KMS-11 (cell line): ENCODE data around the gene IL17D.
"Not testable (repeated sequence)": the region's sequence is repeated elsewhere in the genome, so short reads cannot be mapped to it uniquely, and the experiment has no call there.

ENCODE experiments used
- H2AFZ ChIP-seq: fragments of 200-600 bp; sonication (generic); 2 replicates; pipeline ENCODE4 v1.6.1; 2016; ENCODE audit warnings: antibody characterized with exemption, mixed run types, low read depth
- H3K27ac ChIP-seq: fragments of 200-600 bp; sonication (generic); 2 replicates; pipeline ENCODE4 v1.6.1; 2016; ENCODE audit warnings: mild to moderate bottlenecking, mixed run types
- H3K27me3 ChIP-seq: fragments of 200-600 bp; sonication (generic); 2 replicates; pipeline ENCODE4 v1.6.1; 2017; ENCODE audit warnings: mild to moderate bottlenecking, low read depth, mixed run types, moderate library complexity; ENCODE audit not compliant: insufficient read depth
- H3K36me3 ChIP-seq: fragments of 200-600 bp; sonication (generic); 2 replicates; pipeline ENCODE4 v1.6.1; 2017; ENCODE audit warnings: mild to moderate bottlenecking, mixed run types; ENCODE audit not compliant: insufficient read depth
- H3K4me1 ChIP-seq: fragments of 200-600 bp; sonication (generic); 2 replicates; pipeline ENCODE4 v1.6.1; 2016; ENCODE audit warnings: mild to moderate bottlenecking, low read depth, mixed run types; ENCODE audit not compliant: poor library complexity, severe bottlenecking
- H3K4me2 ChIP-seq: fragments of 200-600 bp; sonication (generic); 2 replicates; pipeline ENCODE4 v1.7.0; 2016; ENCODE audit warnings: mild to moderate bottlenecking, mixed run types
- H3K4me3 ChIP-seq: fragments of 200-600 bp; sonication (generic); IDR thresholded peaks from 2 replicates; pipeline ENCODE4 v1.6.1; 2017; ENCODE audit warnings: low read depth, low read length, mixed read lengths; ENCODE audit not compliant: insufficient read depth
- H3K79me2 ChIP-seq: fragments of 200-600 bp; sonication (generic); 2 replicates; pipeline ENCODE4 v1.6.1; 2016; ENCODE audit warnings: low read depth, mixed run types; ENCODE audit not compliant: insufficient read depth
- H3K9ac ChIP-seq: fragments of 200-600 bp; sonication (generic); 2 replicates; pipeline ENCODE4 v1.6.1; 2016; ENCODE audit warnings: mild to moderate bottlenecking, mixed run types
- H4K20me1 ChIP-seq: fragments of 200-600 bp; sonication (generic); 2 replicates; pipeline ENCODE4 v1.6.1; 2016; ENCODE audit warnings: mild to moderate bottlenecking, mixed run types; ENCODE audit not compliant: insufficient read depth
- TF ChIP-seq, protein P1 (sequence below): fragments of 200-600 bp; sonication (generic); conservative IDR thresholded peaks from 2 replicates; pipeline ENCODE4 v1.6.1; 2017; ENCODE audit warnings: low read depth, mild to moderate bottlenecking, antibody characterized with exemption, low read length, moderate library complexity, mixed read lengths

IL17D gene

GRCh38 chr13:20680416-20681080 is 23.0 kb upstream of the IL17D start:
- H4K20me1 ChIP-seq: no peaks in the 10 kb centered on the region
- H3K4me3 ChIP-seq: no peak overlapping the region
- no peaks in the 10 kb centered on the region for H3K27me3 ChIP-seq
- no peak overlapping the region for H3K4me2 ChIP-seq
- no peak overlapping the region for H3K27ac ChIP-seq
- H3K79me2 ChIP-seq: no peaks in the 10 kb centered on the region
- TF ChIP-seq, protein P1, sequence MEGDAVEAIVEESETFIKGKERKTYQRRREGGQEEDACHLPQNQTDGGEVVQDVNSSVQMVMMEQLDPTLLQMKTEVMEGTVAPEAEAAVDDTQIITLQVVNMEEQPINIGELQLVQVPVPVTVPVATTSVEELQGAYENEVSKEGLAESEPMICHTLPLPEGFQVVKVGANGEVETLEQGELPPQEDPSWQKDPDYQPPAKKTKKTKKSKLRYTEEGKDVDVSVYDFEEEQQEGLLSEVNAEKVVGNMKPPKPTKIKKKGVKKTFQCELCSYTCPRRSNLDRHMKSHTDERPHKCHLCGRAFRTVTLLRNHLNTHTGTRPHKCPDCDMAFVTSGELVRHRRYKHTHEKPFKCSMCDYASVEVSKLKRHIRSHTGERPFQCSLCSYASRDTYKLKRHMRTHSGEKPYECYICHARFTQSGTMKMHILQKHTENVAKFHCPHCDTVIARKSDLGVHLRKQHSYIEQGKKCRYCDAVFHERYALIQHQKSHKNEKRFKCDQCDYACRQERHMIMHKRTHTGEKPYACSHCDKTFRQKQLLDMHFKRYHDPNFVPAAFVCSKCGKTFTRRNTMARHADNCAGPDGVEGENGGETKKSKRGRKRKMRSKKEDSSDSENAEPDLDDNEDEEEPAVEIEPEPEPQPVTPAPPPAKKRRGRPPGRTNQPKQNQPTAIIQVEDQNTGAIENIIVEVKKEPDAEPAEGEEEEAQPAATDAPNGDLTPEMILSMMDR: no peak
- H2AFZ ChIP-seq: no peak overlapping the region
- H3K4me1 ChIP-seq: no peaks in the 10 kb centered on the region
- H3K36me3 ChIP-seq: no peaks in the 10 kb centered on the region
- no peak overlapping the region for H3K9ac ChIP-seq

DNA sequence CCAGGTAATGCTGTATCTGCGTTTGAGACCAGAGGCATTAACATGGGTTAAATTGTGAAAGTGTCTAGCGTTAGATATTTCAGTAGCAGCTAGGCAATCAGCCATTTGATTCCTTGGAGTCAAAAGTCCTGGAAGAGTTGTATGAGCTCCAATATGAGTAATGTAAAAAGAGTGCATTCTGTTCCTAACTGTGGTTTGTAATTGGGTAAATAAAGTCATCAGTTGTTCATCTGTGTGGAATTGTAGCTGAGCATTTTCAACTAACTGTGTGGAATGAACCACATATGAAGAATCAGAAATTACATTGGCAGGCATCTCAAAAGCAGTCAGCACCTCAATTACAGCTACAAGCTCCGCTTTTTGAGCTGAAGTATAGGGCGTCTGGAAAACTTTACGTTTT is 22.0 kb upstream of the IL17D start:
- not testable (repeated sequence) for H3K4me3 ChIP-seq, H3K4me2 ChIP-seq, H4K20me1 ChIP-seq, H3K27me3 ChIP-seq, H3K9ac ChIP-seq, H2AFZ ChIP-seq, H3K27ac ChIP-seq, H3K4me1 ChIP-seq, H3K79me2 ChIP-seq, H3K36me3 ChIP-seq

DNA sequence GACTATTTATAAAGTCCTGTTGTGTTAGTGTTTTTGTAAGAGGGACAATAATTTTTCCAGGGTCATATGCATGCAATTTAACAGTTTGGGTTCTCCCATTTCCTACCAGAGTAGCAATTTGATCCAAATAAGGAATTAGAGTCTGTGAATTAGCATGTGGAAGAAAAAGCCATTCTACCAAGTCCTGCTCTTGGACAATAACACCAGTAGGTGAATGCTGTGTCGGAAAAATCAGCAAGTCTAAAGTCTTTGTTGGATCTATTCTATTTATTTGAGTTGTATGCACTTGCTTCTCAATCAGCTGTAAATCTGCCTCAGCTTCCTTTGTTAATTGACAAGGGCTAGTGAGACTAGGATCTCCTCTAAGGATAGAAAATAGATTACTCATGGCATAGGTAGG is 21.4 kb upstream of the IL17D start:
- Histone ChIP-seq H3K79me2 (no peaks in the 10 kb centered on the region), H3K27me3 (no peaks in the 10 kb centered on the region), H4K20me1 (no peaks in the 10 kb centered on the region), H3K9ac (no peak overlapping the region), H2AFZ (no peak overlapping the region), H3K4me2 (no peak overlapping the region), H3K4me1 (no peaks in the 10 kb centered on the region), H3K27ac (no peak overlapping the region), H3K36me3 (no peaks in the 10 kb centered on the region), H3K4me3 (no peak overlapping the region)
- TF ChIP-seq, protein P1: no peak

GRCh38 chr13:20684041-20684440 is 19.5 kb upstream of the IL17D start:
- H3K79me2 ChIP-seq: no peaks in the 10 kb centered on the region
- H3K27ac ChIP-seq: no peak overlapping the region
- H4K20me1 ChIP-seq: no peaks in the 10 kb centered on the region
- no peak overlapping the region for H3K4me2 ChIP-seq
- TF ChIP-seq, protein P1: no peak
- no peak overlapping the region for H3K9ac ChIP-seq
- no peaks in the 10 kb centered on the region for H3K4me1 ChIP-seq
- H3K4me3 ChIP-seq: no peak overlapping the region
- no peaks in the 10 kb centered on the region for H3K36me3 ChIP-seq
- no peaks in the 10 kb centered on the region for H3K27me3 ChIP-seq
- H2AFZ ChIP-seq: no peak overlapping the region

DNA sequence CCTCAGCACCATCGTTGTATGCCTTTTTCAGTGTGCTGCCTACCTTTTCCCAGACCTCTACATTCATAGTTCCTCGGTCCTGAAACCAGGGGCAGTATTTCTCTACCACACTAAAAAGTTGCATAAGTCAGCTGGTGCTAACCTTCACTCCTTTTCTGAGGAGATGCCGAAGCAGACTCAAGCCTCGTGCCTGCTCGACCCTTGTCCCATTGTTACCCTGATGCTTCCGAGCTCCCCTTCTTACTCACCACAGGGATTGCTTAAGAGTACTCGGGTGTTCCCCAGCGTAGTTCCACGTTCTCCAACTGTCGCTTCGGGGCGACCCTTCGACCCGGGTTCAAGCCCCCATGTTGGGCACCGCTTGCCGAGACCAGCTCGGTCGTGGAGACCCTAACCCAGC is 19.0 kb upstream of the IL17D start:
- Histone ChIP-seq H3K4me3 (no peak overlapping the region), H3K9ac (no peak overlapping the region), H4K20me1 (no peaks in the 10 kb centered on the region), H3K36me3 (no peaks in the 10 kb centered on the region), H3K4me2 (no peak overlapping the region), H3K4me1 (no peaks in the 10 kb centered on the region), H3K27me3 (no peaks in the 10 kb centered on the region), H2AFZ (no peak overlapping the region), H3K79me2 (no peaks in the 10 kb centered on the region), H3K27ac (no peak overlapping the region)
- TF ChIP-seq, protein P1: no peak
